ENCODE data around the gene HOXA2.

The HOXA2 gene

GRCh38 chr7:27143950-27144780, 41.7 kb upstream of the HOXA2 start:
- H3K4me3 ChIP-seq (ENCODE audit: low read depth, low read length), result no peak overlapping the region
- TF ChIP-seq CTCF (IDR thresholded peaks at IDR 0.05; ENCODE audit: borderline replicate concordance, insufficient read depth, low read depth, low read length), result no peak

- H3K4me3 ChIP-seq (ENCODE audit: low read depth, low read length), result no peak within 1 kb of the TSS
- TF ChIP-seq CTCF (IDR thresholded peaks at IDR 0.05; ENCODE audit: borderline replicate concordance, insufficient read depth, low read depth, low read length), result no peak
Measured at GRCh38 chr7:27143023-27143949, 40.8 kb upstream of the HOXA2 start, which contains the start of gene HOXA5. TSS of gene HOXA5 (minus strand) at chr7:27143681. CDS start at chr7:27143607, 74 bp downstream.

GRCh38 chr7:27142580-27143022, 40.1 kb upstream of the HOXA2 start:
- H3K4me3 ChIP-seq (ENCODE audit: low read depth, low read length), result no peak overlapping the region
- no peak for TF ChIP-seq CTCF (IDR thresholded peaks at IDR 0.05; ENCODE audit: borderline replicate concordance, insufficient read depth, low read depth, low read length)

GRCh38 chr7:27141923-27142579, 39.6 kb upstream of the HOXA2 start:
- TF ChIP-seq CTCF (IDR thresholded peaks at IDR 0.05; ENCODE audit: borderline replicate concordance, insufficient read depth, low read depth, low read length), result no peak
- no peak overlapping the region for H3K4me3 ChIP-seq (ENCODE audit: low read depth, low read length)

GRCh38 chr7:27141137-27141922, 38.8 kb upstream of the HOXA2 start:
- no peak for TF ChIP-seq CTCF (IDR thresholded peaks at IDR 0.05; ENCODE audit: borderline replicate concordance, insufficient read depth, low read depth, low read length)
- no peak overlapping the region for H3K4me3 ChIP-seq (ENCODE audit: low read depth, low read length)

- H3K4me3 ChIP-seq (ENCODE audit: low read depth, low read length), result no peak overlapping the region
- TF ChIP-seq CTCF (IDR thresholded peaks at IDR 0.05; ENCODE audit: borderline replicate concordance, insufficient read depth, low read depth, low read length), result no peak
Measured at GRCh38 chr7:27140126-27140857, 37.8 kb upstream of the HOXA2 start.

Data from GM12875 (cell line).